HUES48 (cell line): ENCODE measurements around the gene MYO10.

Experiments
- H3K27ac ChIP-seq: one replicate; pipeline ENCODE4 v1.7.0; 2013; ENCODE audit warnings: low read depth, low read length, inconsistent platforms
- H3K27me3 ChIP-seq: 2 replicates; pipeline ENCODE4 v1.6.1; 2013; ENCODE audit warnings: mild to moderate bottlenecking, low read length; ENCODE audit not compliant: control insufficient read depth, insufficient read depth
- H3K36me3 ChIP-seq: 2 replicates; pipeline ENCODE4 v1.6.1; 2013; ENCODE audit warnings: low read length; ENCODE audit not compliant: control insufficient read depth, insufficient read depth
- H3K4me1 ChIP-seq: 2 replicates; pipeline ENCODE4 v1.6.1; 2013; ENCODE audit warnings: mild to moderate bottlenecking, low read length; ENCODE audit not compliant: control insufficient read depth, insufficient read depth
- H3K4me3 ChIP-seq: 2 replicates; pipeline ENCODE4 v1.5.1; 2013; ENCODE audit warnings: mild to moderate bottlenecking, low read depth, low read length
- H3K9ac ChIP-seq: 2 replicates; pipeline ENCODE4 v1.6.1; 2013; ENCODE audit warnings: mild to moderate bottlenecking, low read depth, low read length, moderate library complexity
- H3K9me3 ChIP-seq: 2 replicates; pipeline ENCODE4 v1.6.1; 2013; ENCODE audit warnings: low read length; ENCODE audit not compliant: control insufficient read depth, insufficient read depth

Gene MYO10

DNA sequence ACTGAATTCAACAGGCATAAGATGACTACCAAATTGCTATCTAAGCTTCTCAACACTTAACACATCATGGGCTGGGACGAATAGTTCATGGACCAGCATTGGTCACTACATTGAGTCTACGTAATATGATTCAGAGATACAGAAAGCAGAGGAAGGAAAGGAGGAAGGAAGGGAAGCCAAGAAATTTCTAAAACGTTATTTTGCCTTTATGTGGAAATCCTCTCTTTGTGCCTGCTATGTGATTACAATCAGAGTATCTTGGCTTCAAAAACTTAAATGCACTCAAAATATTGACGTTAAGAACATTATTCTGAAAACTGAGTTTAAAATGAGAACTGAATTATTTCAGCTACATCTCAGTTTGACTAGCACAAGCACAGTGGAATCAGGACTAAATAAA, 231.1 kb downstream of the MYO10 start:
- Histone ChIP-seq H3K9ac (no peak overlapping the region), H3K9me3 (no peaks in the 10 kb centered on the region), H3K4me1 (peaks cover 25% of the 10 kb centered on the region), H3K27me3 (no peaks in the 10 kb centered on the region), H3K4me3 (no peak overlapping the region), H3K27ac (no peak overlapping the region), H3K36me3 (peaks cover 96% of the 10 kb centered on the region)

DNA sequence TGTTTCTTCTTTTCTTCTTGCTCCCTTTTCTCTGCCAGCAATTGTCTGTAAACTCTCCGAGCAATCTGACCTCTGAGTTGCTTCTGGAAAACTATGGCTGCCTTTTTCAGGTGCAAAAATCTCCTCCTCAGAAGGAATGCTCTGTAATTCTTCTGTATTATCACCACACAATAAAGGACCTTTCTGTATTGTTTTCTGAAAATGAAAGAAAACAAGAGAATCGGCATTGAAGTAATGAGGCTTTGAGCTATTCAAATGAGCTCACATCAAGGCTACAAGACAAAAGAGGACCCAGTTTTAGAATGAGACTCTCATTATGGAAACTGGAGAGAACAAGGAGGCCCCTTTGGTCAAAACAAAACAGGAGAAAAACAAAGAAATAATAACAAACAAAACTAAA, 233.1 kb downstream of the MYO10 start:
- H3K36me3 ChIP-seq = peaks cover 94% of the 10 kb centered on the region
- H3K27ac ChIP-seq = peak overlapping the region; percentile 88
- no peak overlapping the region for H3K9ac ChIP-seq
- H3K27me3 ChIP-seq = no peaks in the 10 kb centered on the region
- H3K9me3 ChIP-seq = no peaks in the 10 kb centered on the region
- H3K4me1 ChIP-seq = peaks cover 25% of the 10 kb centered on the region
- H3K4me3 ChIP-seq = no peak overlapping the region

DNA sequence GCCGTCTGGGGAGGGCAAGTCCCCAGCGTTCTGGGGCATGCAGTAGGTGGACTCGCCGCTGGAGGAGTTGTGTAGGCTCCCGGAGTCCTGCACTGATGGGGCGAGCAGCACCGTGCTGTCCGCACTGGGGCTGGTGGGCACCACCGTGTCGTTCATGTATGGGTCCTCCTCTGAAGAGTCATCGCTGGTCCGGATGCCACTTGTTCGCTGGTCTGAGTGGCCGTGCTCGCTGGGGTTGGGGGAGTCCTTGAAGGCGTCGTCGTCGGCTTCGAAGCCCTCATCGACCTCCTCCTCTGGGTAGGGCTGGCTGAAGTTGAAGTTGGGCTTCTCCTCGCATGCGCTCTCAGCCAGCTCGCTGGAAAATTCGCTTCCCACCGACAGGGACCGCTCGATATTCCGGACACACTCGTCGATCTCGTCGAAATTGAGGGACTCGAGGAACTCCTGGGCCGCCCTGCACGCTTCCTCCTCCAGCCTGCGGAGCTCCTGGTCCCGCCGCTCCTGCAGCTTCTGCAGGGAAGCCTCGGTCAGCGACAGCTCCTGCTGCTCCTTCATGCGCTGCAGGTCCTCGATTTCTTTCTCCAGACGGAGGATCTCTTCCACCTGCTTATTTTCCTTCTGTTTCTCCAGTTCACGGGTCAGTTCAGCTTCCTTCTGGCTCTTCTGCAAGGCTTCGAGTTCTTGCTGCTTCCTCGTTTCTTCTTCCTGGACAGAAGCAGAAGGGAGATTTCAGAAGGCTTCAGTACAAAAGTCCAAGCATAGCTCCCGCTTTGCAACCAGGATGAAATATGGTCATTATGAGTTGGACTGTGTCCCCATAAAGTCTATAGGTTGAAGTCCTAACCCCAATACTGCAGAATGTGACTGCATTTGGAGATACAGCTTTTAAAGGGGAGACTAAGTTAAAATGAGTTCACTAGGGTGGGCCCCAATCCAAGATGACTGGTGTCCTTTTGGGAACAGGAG, 234.7 kb downstream of the MYO10 start:
- Histone ChIP-seq H3K27me3 (no peaks in the 10 kb centered on the region), H3K9ac (no peak overlapping the region), H3K4me1 (peaks cover 25% of the 10 kb centered on the region), H3K9me3 (no peaks in the 10 kb centered on the region), H3K4me3 (no peak overlapping the region), H3K27ac (peak overlapping the region; percentile 88), H3K36me3 (peaks cover 91% of the 10 kb centered on the region)

- H3K27me3 ChIP-seq = no peaks in the 10 kb centered on the region
- H3K27ac ChIP-seq = no peak overlapping the region
- no peak overlapping the region for H3K4me3 ChIP-seq
- H3K9ac ChIP-seq = no peak overlapping the region
- H3K4me1 ChIP-seq = peaks cover 25% of the 10 kb centered on the region
- no peaks in the 10 kb centered on the region for H3K9me3 ChIP-seq
- H3K36me3 ChIP-seq = peaks cover 91% of the 10 kb centered on the region
These were observed 236.0 kb downstream of the MYO10 start for GRCh38 chr5:16700081-16700480.

- Histone ChIP-seq H3K27me3 (no peaks in the 10 kb centered on the region), H3K4me1 (no peaks in the 10 kb centered on the region), H3K36me3 (peaks cover 86% of the 10 kb centered on the region), H3K9me3 (no peaks in the 10 kb centered on the region), H3K27ac (no peak overlapping the region), H3K9ac (no peak overlapping the region), H3K4me3 (no peak overlapping the region)
These were observed 240.3 kb downstream of the MYO10 start for GRCh38 chr5:16695779-16696178.

- Histone ChIP-seq H3K27me3 (no peaks in the 10 kb centered on the region), H3K27ac (no peak overlapping the region), H3K36me3 (peaks cover 85% of the 10 kb centered on the region), H3K9me3 (no peaks in the 10 kb centered on the region), H3K4me1 (no peaks in the 10 kb centered on the region), H3K4me3 (no peak overlapping the region), H3K9ac (no peak overlapping the region)
These were observed 242.2 kb downstream of the MYO10 start for GRCh38 chr5:16693879-16694278.

GRCh38 chr5:16691731-16692130, 244.4 kb downstream of the MYO10 start:
- H3K27me3 ChIP-seq = no peaks in the 10 kb centered on the region
- no peak overlapping the region for H3K9ac ChIP-seq
- H3K4me3 ChIP-seq = no peak overlapping the region
- H3K4me1 ChIP-seq = no peaks in the 10 kb centered on the region
- H3K9me3 ChIP-seq = no peaks in the 10 kb centered on the region
- peaks cover 89% of the 10 kb centered on the region for H3K36me3 ChIP-seq
- no peak overlapping the region for H3K27ac ChIP-seq

- Histone ChIP-seq H3K27me3 (no peaks in the 10 kb centered on the region), H3K4me1 (no peaks in the 10 kb centered on the region)
These were observed 245.7 kb downstream of the MYO10 start for GRCh38 chr5:16690243-16690852.

GRCh38 chr5:16687898-16688297, 248.2 kb downstream of the MYO10 start:
- Histone ChIP-seq H3K4me3 (no peak overlapping the region), H3K27ac (no peak overlapping the region), H3K36me3 (peaks cover 90% of the 10 kb centered on the region), H3K9me3 (no peaks in the 10 kb centered on the region), H3K9ac (no peak overlapping the region), H3K27me3 (no peaks in the 10 kb centered on the region), H3K4me1 (no peaks in the 10 kb centered on the region)

More at GRCh38 chr5:16690243-16690852, 245.7 kb downstream of the MYO10 start:
- no peak overlapping the region for H3K4me3 ChIP-seq
- no peak overlapping the region for H3K27ac ChIP-seq
- H3K9me3 ChIP-seq = no peaks in the 10 kb centered on the region
- H3K9ac ChIP-seq = no peak overlapping the region
- H3K36me3 ChIP-seq = peaks cover 89% of the 10 kb centered on the region

DNA sequence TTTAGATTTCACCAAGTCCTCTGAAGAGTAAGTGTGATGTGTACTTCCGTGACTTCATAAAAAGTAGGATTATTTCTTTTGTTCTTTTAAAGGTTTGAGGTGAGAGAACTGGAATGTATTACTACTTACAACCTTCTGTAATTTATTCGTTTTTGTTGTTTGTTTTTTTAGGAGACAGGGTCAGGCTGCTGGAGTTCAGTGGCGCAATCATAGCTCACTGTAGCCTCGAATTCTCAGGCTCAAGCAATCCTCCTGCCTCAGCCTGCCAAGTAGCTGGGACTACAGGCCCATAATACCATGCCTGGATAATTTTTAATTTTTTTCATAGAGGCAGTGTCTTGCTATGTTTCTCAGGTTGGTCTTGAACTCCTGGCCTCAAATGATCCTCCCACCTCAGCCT, 251.0 kb downstream of the MYO10 start:
- Histone ChIP-seq H3K4me1 (no peaks in the 10 kb centered on the region), H3K4me3 (no peak overlapping the region), H3K27ac (no peak overlapping the region), H3K9ac (no peak overlapping the region), H3K27me3 (no peaks in the 10 kb centered on the region), H3K9me3 (no peaks in the 10 kb centered on the region), H3K36me3 (peaks cover 99% of the 10 kb centered on the region)

- H3K36me3 ChIP-seq = peaks cover 94% of the 10 kb centered on the region
These were observed 254.2 kb downstream of the MYO10 start for GRCh38 chr5:16681876-16682275.

More at GRCh38 chr5:16681876-16682275, 254.2 kb downstream of the MYO10 start:
- H3K9me3 ChIP-seq = no peaks in the 10 kb centered on the region
- no peak overlapping the region for H3K4me3 ChIP-seq
- no peak overlapping the region for H3K27ac ChIP-seq
- H3K27me3 ChIP-seq = no peaks in the 10 kb centered on the region
- H3K4me1 ChIP-seq = no peaks in the 10 kb centered on the region
- H3K9ac ChIP-seq = peak overlapping the region; percentile 25; the same call in 1 of the 2 replicates
